ENCODE measurements around the gene CBX8.

DNA sequence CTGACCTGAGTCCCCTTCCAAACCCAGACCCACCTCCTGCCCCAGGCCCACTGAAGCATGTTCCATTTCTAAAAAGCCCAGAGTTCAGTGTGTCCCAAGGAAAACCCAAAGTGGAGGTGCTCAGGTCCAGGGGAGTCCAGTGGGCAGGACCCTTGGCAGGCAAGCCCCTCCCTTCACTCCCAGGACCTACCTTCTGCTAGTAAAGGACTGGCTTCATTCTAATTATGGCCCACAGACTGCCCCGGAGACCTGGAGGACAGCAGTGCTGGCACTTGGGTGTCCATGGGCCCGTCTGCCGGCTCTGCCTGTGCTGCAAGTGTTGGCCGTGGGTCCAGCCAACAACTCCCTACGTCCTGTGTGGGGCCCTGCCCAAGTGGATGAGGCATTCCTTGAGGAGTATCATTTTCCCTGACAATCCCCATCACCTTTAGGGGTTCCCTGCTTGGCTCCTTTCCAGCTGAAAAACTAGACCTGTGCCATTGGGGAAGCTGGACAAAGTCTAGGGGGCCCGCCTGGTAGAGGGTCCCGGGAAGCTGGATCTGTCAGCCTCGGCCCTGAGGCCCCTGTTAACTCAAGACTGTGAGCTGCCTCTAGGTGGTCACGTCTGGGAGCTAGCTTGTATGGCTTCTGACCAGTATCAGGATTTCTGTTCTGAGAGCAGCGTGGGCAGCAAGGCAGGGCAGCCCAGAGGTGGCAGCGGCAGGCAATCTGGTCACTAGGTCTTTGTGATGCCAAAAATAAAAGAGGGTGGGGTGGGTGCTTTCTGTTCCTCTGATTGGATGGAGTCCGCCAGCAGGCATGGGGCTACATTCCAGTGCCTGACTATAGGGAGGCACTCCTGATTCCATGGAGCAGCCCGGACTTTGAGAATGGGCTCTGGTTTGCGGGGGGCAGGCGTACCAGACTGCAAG is 10.7 kb downstream of the CBX8 start:
- TF ChIP-seq CTCF (IDR thresholded peaks at IDR 0.05; ENCODE audit: low read depth, low read length, poor library complexity, severe bottlenecking) (no peak), EZH2phosphoT487 (IDR thresholded peaks at IDR 0.05; ENCODE audit: borderline replicate concordance, low read length) (no peak)
